VCaP (cell line): ENCODE results near the gene ST6GALNAC5.
A peak's percentile ranks its signal among the peaks of the same experiment; 100 is the strongest.

Experiments
- H3K27ac ChIP-seq: fragments of 450-650 bp; 2 replicates; pipeline ENCODE4 v1.5.1; 2017
- CTCF ChIP-seq: fragments of 450-650 bp; conservative IDR thresholded peaks from 2 replicates; pipeline ENCODE4 v1.5.1; 2017; ENCODE audit warnings: mild to moderate bottlenecking, moderate library complexity

The ST6GALNAC5 gene

GRCh38 chr1:77089756-77090155 is 222.5 kb downstream of the ST6GALNAC5 start:
- no peak overlapping the region for H3K27ac ChIP-seq
- TF ChIP-seq CTCF, result no peak

DNA sequence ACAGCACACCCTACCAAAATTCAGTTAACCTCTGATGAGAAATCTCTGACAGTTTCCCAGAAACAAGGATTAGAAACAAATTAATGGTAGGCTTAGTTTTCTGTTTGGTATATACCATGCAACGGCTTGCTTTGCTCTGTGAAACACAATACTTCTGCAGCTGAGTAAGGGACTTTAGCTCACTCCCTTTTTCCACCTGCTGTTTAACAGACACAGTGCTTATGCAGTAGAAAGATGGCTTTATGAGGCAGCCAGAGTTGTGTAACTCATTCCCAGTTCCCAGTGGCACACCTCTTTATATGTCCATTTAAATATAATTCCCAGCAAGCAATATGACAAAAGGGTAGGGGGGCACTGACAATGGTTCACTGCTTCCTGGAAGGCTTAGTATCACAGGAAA is 228.0 kb downstream of the ST6GALNAC5 start:
- peak overlapping the region; percentile 48 for H3K27ac ChIP-seq
- TF ChIP-seq CTCF, result no peak

- peak overlapping the region; percentile 48; the same call in 1 of the 2 replicates for H3K27ac ChIP-seq
- no peak for TF ChIP-seq CTCF
Measured at GRCh38 chr1:77096496-77097255, 229.4 kb downstream of the ST6GALNAC5 start.

GRCh38 chr1:77100875-77101274 is 233.6 kb downstream of the ST6GALNAC5 start:
- H3K27ac ChIP-seq, result no peak overlapping the region
- no peak for TF ChIP-seq CTCF

- no peak overlapping the region for H3K27ac ChIP-seq
- TF ChIP-seq CTCF, result no peak
Measured at GRCh38 chr1:77103486-77103885, 236.2 kb downstream of the ST6GALNAC5 start.

- TF ChIP-seq CTCF, result no peak
- no peak overlapping the region for H3K27ac ChIP-seq
Measured at GRCh38 chr1:77104672-77105071, 237.4 kb downstream of the ST6GALNAC5 start.
